Measurements from ENCODE around the gene TAOK2.
"Not testable (repeated sequence)": the region's sequence is repeated elsewhere in the genome, so short reads cannot be mapped to it uniquely, and the experiment has no call there.

TAOK2 gene

GRCh38 chr16:29973384-29974246 is at the start of gene TAOK2:
TSS of gene TAOK2 (plus strand) at chr16:29973868. CDS start at chr16:29977773, 3,905 bp downstream.
- peak; percentile 98 for DNase-seq (ENCODE audit: low read depth)
- in situ Hi-C loops (cut with HindIII; ENCODE audit: low sequenced_read_pairs): no loop called here
- TF ChIP-seq, protein P1, sequence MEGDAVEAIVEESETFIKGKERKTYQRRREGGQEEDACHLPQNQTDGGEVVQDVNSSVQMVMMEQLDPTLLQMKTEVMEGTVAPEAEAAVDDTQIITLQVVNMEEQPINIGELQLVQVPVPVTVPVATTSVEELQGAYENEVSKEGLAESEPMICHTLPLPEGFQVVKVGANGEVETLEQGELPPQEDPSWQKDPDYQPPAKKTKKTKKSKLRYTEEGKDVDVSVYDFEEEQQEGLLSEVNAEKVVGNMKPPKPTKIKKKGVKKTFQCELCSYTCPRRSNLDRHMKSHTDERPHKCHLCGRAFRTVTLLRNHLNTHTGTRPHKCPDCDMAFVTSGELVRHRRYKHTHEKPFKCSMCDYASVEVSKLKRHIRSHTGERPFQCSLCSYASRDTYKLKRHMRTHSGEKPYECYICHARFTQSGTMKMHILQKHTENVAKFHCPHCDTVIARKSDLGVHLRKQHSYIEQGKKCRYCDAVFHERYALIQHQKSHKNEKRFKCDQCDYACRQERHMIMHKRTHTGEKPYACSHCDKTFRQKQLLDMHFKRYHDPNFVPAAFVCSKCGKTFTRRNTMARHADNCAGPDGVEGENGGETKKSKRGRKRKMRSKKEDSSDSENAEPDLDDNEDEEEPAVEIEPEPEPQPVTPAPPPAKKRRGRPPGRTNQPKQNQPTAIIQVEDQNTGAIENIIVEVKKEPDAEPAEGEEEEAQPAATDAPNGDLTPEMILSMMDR (IDR thresholded peaks at IDR 0.05; ENCODE audit: low read depth, low read length, missing control alignments): no peak
- H3K4me3 ChIP-seq (ENCODE audit: low read depth, low read length): peak within 1 kb of the TSS; percentile 81

GRCh38 chr16:29925105-29925756 is 48.4 kb upstream of the TAOK2 start:
- TF ChIP-seq, protein P1 (IDR thresholded peaks at IDR 0.05; ENCODE audit: low read depth, low read length, missing control alignments): no peak
- no peak for DNase-seq (ENCODE audit: low read depth)
- in situ Hi-C loops (cut with HindIII; ENCODE audit: low sequenced_read_pairs): no loop called here
- peak overlapping the region; percentile 73 for H3K4me3 ChIP-seq (ENCODE audit: low read depth, low read length)

GRCh38 chr16:29925781-29926710 is 47.6 kb upstream of the TAOK2 start, which contains the start of gene KCTD13:
TSS of gene KCTD13 (minus strand) at chr16:29926226. CDS start at chr16:29926033, 193 bp downstream.
- TF ChIP-seq, protein P1 (IDR thresholded peaks at IDR 0.05; ENCODE audit: low read depth, low read length, missing control alignments): no peak
- in situ Hi-C loops (cut with HindIII; ENCODE audit: low sequenced_read_pairs): no loop called here
- DNase-seq (ENCODE audit: low read depth): no peak
- peak within 1 kb of the TSS; percentile 73 for H3K4me3 ChIP-seq (ENCODE audit: low read depth, low read length)

DNA sequence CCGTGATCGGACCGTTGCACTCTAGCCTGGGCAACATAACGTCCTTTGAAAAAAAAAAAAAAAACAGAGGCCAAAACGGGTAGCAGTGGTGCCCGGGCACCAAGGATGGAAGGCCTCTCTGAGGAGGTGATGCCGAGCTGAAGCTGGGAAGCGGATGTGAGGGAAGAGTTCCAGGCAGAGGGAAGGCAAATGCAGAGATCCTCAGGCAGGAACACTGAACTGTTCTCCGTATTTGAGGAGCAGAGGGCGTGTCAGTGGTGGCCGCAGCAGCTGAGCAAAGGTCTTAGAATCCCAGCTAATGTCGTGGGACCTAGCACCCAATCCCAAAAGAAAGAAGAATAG is 47.0 kb upstream of the TAOK2 start:
- no peak for DNase-seq (ENCODE audit: low read depth)
- TF ChIP-seq, protein P1 (IDR thresholded peaks at IDR 0.05; ENCODE audit: low read depth, low read length, missing control alignments): no peak
- in situ Hi-C loops (cut with HindIII; ENCODE audit: low sequenced_read_pairs): no loop called here
- H3K4me3 ChIP-seq (ENCODE audit: low read depth, low read length): peak overlapping the region; percentile 73

DNA sequence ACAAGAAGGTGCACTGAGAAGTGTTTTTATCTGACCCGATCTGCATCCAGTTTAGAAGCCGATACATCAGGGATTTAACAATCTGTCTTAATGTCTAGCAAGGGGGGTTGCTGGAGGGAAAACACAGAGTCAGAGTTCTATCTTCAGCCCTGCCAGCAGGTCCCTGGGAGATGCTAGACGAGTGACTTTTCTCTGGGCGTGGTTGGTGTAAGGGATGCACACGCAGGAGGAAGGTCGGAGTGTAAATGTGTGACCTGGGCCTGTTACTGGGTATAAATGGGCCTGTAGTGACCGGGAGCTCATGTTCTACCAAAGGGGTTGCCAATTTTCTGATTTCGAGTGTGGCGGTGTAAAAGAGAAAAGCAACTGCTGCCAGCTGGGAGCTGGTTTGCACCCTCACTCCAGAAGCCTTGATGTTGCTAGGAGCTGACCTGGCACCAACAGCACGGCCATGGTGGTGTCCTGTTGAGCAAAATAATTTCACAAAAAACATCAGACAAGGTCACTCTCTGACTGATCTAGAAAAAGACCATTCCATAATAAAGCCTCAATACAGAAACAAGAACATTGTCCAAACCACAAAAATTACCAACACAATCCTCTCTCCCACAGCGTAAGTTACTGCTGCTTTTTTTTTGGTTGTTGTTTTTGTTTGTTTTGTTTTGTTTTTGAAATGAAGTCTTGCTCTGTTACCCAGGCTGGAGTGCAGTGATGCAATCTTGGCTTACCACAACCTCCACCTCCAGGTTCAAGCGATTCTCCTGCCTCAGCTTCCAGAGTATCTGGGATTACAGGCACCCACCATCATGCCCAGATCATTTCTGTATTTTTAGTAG is 46.4 kb upstream of the TAOK2 start:
- TF ChIP-seq, protein P1 (IDR thresholded peaks at IDR 0.05; ENCODE audit: low read depth, low read length, missing control alignments): no peak
- DNase-seq (ENCODE audit: low read depth): no peak
- peak overlapping the region; percentile 73 for H3K4me3 ChIP-seq (ENCODE audit: low read depth, low read length)
- in situ Hi-C loops (cut with HindIII; ENCODE audit: low sequenced_read_pairs): no loop called here

DNA sequence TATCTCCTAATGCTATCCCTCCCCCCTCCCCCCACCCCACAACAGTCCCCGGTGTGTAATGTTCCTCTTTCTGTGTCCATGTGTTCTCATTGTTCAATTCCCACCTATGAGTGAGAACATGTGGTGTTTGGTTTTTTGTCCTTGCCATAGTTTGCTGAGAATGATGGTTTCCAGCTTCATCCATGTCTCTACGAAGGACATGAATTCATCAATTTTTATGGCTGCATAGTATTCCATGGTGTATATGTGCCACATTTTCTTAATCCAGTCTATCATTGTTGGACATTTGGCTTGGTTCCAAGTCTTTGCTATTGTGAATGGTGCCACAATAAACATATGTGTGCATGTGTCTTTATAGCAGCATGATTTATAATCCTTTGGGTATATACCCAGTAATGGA is 41.9 kb upstream of the TAOK2 start:
- in situ Hi-C loops (cut with HindIII; ENCODE audit: low sequenced_read_pairs); DNase-seq (ENCODE audit: low read depth); H3K4me3 ChIP-seq (ENCODE audit: low read depth, low read length): not testable (repeated sequence)

Measured in astrocyte of the cerebellum (primary cell).